LNCaP clone FGC (cell line): Measurements from ENCODE around the gene CBL.
"Not testable (repeated sequence)": the region's sequence is repeated elsewhere in the genome, so short reads cannot be mapped to it uniquely, and the experiment has no call there.

Experiments
- DNase-seq: peaks from one replicate; pipeline ENCODE4 v3.0.0-alpha.2; 2011; ENCODE audit warnings: low read depth
- H3K4me3 ChIP-seq: 2 replicates; pipeline ENCODE4 v1.5.1; 2011; ENCODE audit warnings: mild to moderate bottlenecking, low read depth, low read length, control low read depth
- CTCF ChIP-seq: IDR thresholded peaks from 2 replicates; pipeline ENCODE4 v1.5.1; 2012; ENCODE audit warnings: mild to moderate bottlenecking; ENCODE audit not compliant: control insufficient read depth, insufficient read depth; ENCODE audit errors: extremely low read depth

Gene CBL

GRCh38 chr11:119185981-119186634 is 20.0 kb upstream of the CBL start:
- DNase-seq = no peak
- no peak overlapping the region for H3K4me3 ChIP-seq
- TF ChIP-seq CTCF = no peak

- TF ChIP-seq CTCF = no peak
- DNase-seq = no peak
- H3K4me3 ChIP-seq = no peak overlapping the region
These were observed 18.8 kb upstream of the CBL start for GRCh38 chr11:119187123-119187892.

- no peak overlapping the region for H3K4me3 ChIP-seq
- TF ChIP-seq CTCF = no peak
- DNase-seq = no peak
These were observed 18.1 kb upstream of the CBL start for GRCh38 chr11:119188067-119188466.

- no peak for TF ChIP-seq CTCF
- DNase-seq = no peak
These were observed 17.3 kb upstream of the CBL start for GRCh38 chr11:119188887-119189286.

GRCh38 chr11:119189393-119189792 is 16.7 kb upstream of the CBL start:
- DNase-seq = no peak
- TF ChIP-seq CTCF = no peak
- no peak overlapping the region for H3K4me3 ChIP-seq

More at GRCh38 chr11:119188887-119189286, 17.3 kb upstream of the CBL start:
- H3K4me3 ChIP-seq = no peak overlapping the region

- DNase-seq = no peak
- no peak overlapping the region for H3K4me3 ChIP-seq
- TF ChIP-seq CTCF = no peak
These were observed 15.6 kb upstream of the CBL start for GRCh38 chr11:119190531-119190930.

GRCh38 chr11:119191265-119191664 is 14.9 kb upstream of the CBL start:
- DNase-seq, H3K4me3 ChIP-seq: not testable (repeated sequence)
